NT2/D1 (cell line): ENCODE results near the gene SPINT2.

Experiments used
- SUZ12 ChIP-seq: IDR thresholded peaks from 2 replicates; pipeline ENCODE4 v1.6.1; 2011; ENCODE audit not compliant: insufficient read length, insufficient read depth; ENCODE audit errors: extremely low read depth
- YY1 ChIP-seq: IDR thresholded peaks from 2 replicates; pipeline ENCODE4 v1.6.1; 2011; ENCODE audit not compliant: insufficient read length, insufficient read depth
- ZNF274 ChIP-seq: IDR thresholded peaks from 2 replicates; pipeline ENCODE4 v1.6.1; 2011; ENCODE audit warnings: mild to moderate bottlenecking, low read depth, low read length

- TF ChIP-seq YY1 (no peak), SUZ12 (no peak), ZNF274 (no peak)
Observed at GRCh38 chr19:38309615-38310278, 45.4 kb downstream of the SPINT2 start.
